ENCODE results near the gene C1QB. TPM values are rescaled to one million over a fixed set of nuclear protein-coding genes. Genes with fewer than 3 reads are reported as not detected.

C1QB gene
- total and polyA plus RNA-seq, 2 donors (not counting 1 experiment from before 2014, with no cell fraction given): 0.16 TPM; not detected in 1

GRCh38 chr1:22661880-22662279 lies 8.8 kb downstream of the C1QB start:
- H4K20me1 ChIP-seq (ENCODE audit: control insufficient read depth, insufficient read depth, low read length, poor library complexity, severe bottlenecking): no peaks in the 10 kb centered on the region
- H3K36me3 ChIP-seq (replicated peaks in 1 of 2; ENCODE audit: control extremely low read depth in 1 of 2, control insufficient read depth in 1 of 2, extremely low read depth in 1 of 2, insufficient read depth in 2 of 2, low read length in 1 of 2): no peaks in the 10 kb centered on the region
- H3K4me3 Mint-ChIP-seq: no peak overlapping the region
- no peak for TF ChIP-seq EZH2 (IDR thresholded peaks at IDR 0.05; ENCODE audit: borderline replicate concordance, insufficient read depth, low read depth, low read length, poor library complexity, severe bottlenecking)
- no peak for TF ChIP-seq CTCF (IDR thresholded peaks at IDR 0.05)
- ATAC-seq (ENCODE audit: low read depth): no peak
- H3K9me3 ChIP-seq (ENCODE audit: control extremely low read depth in 1 of 3, control insufficient read depth in 2 of 3, insufficient read depth in 1 of 3, low read length in 2 of 3): no peaks in the 10 kb centered on the region
- no peaks in the 10 kb centered on the region for H3K4me1 Mint-ChIP-seq
- H3K27ac Mint-ChIP-seq: no peak overlapping the region
- no peak overlapping the region for H3K4me2 ChIP-seq (replicated peaks; ENCODE audit: low read depth, low read length, poor library complexity, severe bottlenecking)
- DNase-seq: no peak
- CTCF ChIA-PET: no interaction called here
- intact Hi-C loops (cut with micrococcal nuclease): no loop called here
- no peak overlapping the region for H2AFZ ChIP-seq (ENCODE audit: insufficient read depth, low read depth, low read length, poor library complexity, severe bottlenecking)
- H3K4me1 ChIP-seq (ENCODE audit: control insufficient read depth in 2 of 2, insufficient read depth in 2 of 2, low read length in 2 of 2): no peaks in the 10 kb centered on the region
- H3K79me2 ChIP-seq (ENCODE audit: control insufficient read depth, insufficient read depth, low read length): no peaks in the 10 kb centered on the region
- no peak overlapping the region for H3K4me3 ChIP-seq (ENCODE audit: control extremely low read depth in 1 of 5, extremely low read depth in 1 of 5, insufficient read depth in 1 of 5, low read depth in 2 of 5, low read length in 4 of 5)
- no peak overlapping the region for H3K27ac ChIP-seq (ENCODE audit: low read length in 2 of 2)
- no peaks in the 10 kb centered on the region for H3K9me3 Mint-ChIP-seq (ENCODE audit: insufficient read depth)
- POLR2A ChIA-PET: no interaction called here
- peaks cover 15% of the 10 kb centered on the region for H3K27me3 Mint-ChIP-seq
- H3K27me3 ChIP-seq (replicated peaks in 1 of 4; ENCODE audit: control extremely low read depth in 1 of 4, control insufficient read depth in 3 of 4, insufficient read depth in 4 of 4, low read length in 3 of 4): no peaks in the 10 kb centered on the region
- 88% methylated on average over 2 of the region's 2 CpGs for WGBS (ENCODE audit: insufficient coverage)
- no peak overlapping the region for H3K9ac ChIP-seq (ENCODE audit: low read length)

DNA sequence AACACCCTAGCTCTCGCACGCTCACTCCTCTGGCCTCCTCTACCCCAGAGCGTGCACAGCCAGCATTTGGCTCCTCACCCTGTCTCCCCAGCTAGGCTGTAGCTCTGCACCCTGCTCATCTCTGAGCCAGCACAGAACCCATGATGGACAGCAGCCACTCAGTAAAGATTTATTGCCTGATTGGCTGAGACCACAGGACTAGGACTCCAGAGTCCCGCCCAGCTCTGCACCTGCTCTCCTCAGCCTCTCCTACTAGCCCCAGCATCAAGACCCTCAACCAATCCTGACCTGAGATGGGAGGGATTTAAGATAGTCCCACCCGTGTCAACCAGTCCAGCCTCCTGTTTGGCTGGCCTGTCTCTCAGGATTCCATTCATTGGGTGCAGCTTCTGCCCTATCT lies 9.3 kb downstream of the C1QB start:
- H3K36me3 ChIP-seq (replicated peaks in 1 of 2; ENCODE audit: control extremely low read depth in 1 of 2, control insufficient read depth in 1 of 2, extremely low read depth in 1 of 2, insufficient read depth in 2 of 2, low read length in 1 of 2): no peaks in the 10 kb centered on the region
- H3K79me2 ChIP-seq (ENCODE audit: control insufficient read depth, insufficient read depth, low read length): no peaks in the 10 kb centered on the region
- no peaks in the 10 kb centered on the region for H3K9me3 Mint-ChIP-seq (ENCODE audit: insufficient read depth)
- no peaks in the 10 kb centered on the region for H3K4me1 Mint-ChIP-seq
- ChIA-PET POLR2A (no interaction called here), CTCF (no interaction called here)
- no peak overlapping the region for H3K27ac ChIP-seq (ENCODE audit: low read length in 2 of 2)
- ATAC-seq (ENCODE audit: low read depth) (no peak), DNase-seq (no peak)
- 75% methylated on average over 4 of the region's 5 CpGs for WGBS (ENCODE audit: insufficient coverage)
- H2AFZ ChIP-seq (ENCODE audit: insufficient read depth, low read depth, low read length, poor library complexity, severe bottlenecking): no peak overlapping the region
- no peaks in the 10 kb centered on the region for H3K9me3 ChIP-seq (ENCODE audit: control extremely low read depth in 1 of 3, control insufficient read depth in 2 of 3, insufficient read depth in 1 of 3, low read length in 2 of 3)
- no peak for TF ChIP-seq CTCF (IDR thresholded peaks at IDR 0.05)
- TF ChIP-seq EZH2 (IDR thresholded peaks at IDR 0.05; ENCODE audit: borderline replicate concordance, insufficient read depth, low read depth, low read length, poor library complexity, severe bottlenecking): no peak
- no peak overlapping the region for H3K9ac ChIP-seq (ENCODE audit: low read length)
- H3K4me2 ChIP-seq (replicated peaks; ENCODE audit: low read depth, low read length, poor library complexity, severe bottlenecking): no peak overlapping the region
- no peak overlapping the region for H3K4me3 Mint-ChIP-seq
- H3K4me1 ChIP-seq (ENCODE audit: control insufficient read depth in 2 of 2, insufficient read depth in 2 of 2, low read length in 2 of 2): no peaks in the 10 kb centered on the region
- H3K27ac Mint-ChIP-seq: no peak overlapping the region
- peaks cover 17% of the 10 kb centered on the region for H3K27me3 Mint-ChIP-seq
- no peaks in the 10 kb centered on the region for H4K20me1 ChIP-seq (ENCODE audit: control insufficient read depth, insufficient read depth, low read length, poor library complexity, severe bottlenecking)
- no peaks in the 10 kb centered on the region for H3K27me3 ChIP-seq (replicated peaks in 1 of 4; ENCODE audit: control extremely low read depth in 1 of 4, control insufficient read depth in 3 of 4, insufficient read depth in 4 of 4, low read length in 3 of 4)
- no peak overlapping the region for H3K4me3 ChIP-seq (ENCODE audit: control extremely low read depth in 1 of 5, extremely low read depth in 1 of 5, insufficient read depth in 1 of 5, low read depth in 2 of 5, low read length in 4 of 5)
- intact Hi-C loops (cut with micrococcal nuclease): no loop called here

Measured in B cell (primary cell).